NCI-H748 treated with DMSO at 0.1 percent for 48 hours (cell line): ENCODE data around the gene COL20A1.

Experiments
- DNase-seq: peaks from one replicate; lab custom pipeline; 2025; lab: John Stamatoyannopoulos, UW

The COL20A1 gene

GRCh38 chr20:63362436-63363009, 69.5 kb downstream of the COL20A1 start:
- no peak for DNase-seq

- no peak for DNase-seq
These were observed 70.3 kb downstream of the COL20A1 start for GRCh38 chr20:63363013-63363957.

GRCh38 chr20:63363981-63364561, 71.1 kb downstream of the COL20A1 start:
- no peak for DNase-seq

GRCh38 chr20:63364801-63365585, 72.0 kb downstream of the COL20A1 start:
- no peak for DNase-seq

- DNase-seq, result no peak
These were observed 72.8 kb downstream of the COL20A1 start for GRCh38 chr20:63365601-63366389.

- DNase-seq, result no peak
These were observed 73.7 kb downstream of the COL20A1 start for GRCh38 chr20:63366390-63367365.

GRCh38 chr20:63367446-63368055, 74.6 kb downstream of the COL20A1 start:
- DNase-seq, result no peak

GRCh38 chr20:63368151-63368550, 75.2 kb downstream of the COL20A1 start:
- no peak for DNase-seq

GRCh38 chr20:63369024-63369530, 76.1 kb downstream of the COL20A1 start:
- DNase-seq, result no peak

- no peak for DNase-seq
These were observed 77.0 kb downstream of the COL20A1 start for GRCh38 chr20:63369724-63370617.

GRCh38 chr20:63370618-63371187, 77.7 kb downstream of the COL20A1 start:
- DNase-seq, result no peak

- no peak for DNase-seq
These were observed 78.4 kb downstream of the COL20A1 start for GRCh38 chr20:63371291-63371865.

GRCh38 chr20:63372971-63373885, 80.2 kb downstream of the COL20A1 start:
- no peak for DNase-seq

- DNase-seq, result no peak
These were observed 81.0 kb downstream of the COL20A1 start for GRCh38 chr20:63373996-63374395.

- DNase-seq, result no peak
These were observed 81.5 kb downstream of the COL20A1 start for GRCh38 chr20:63374504-63374903.

- no peak for DNase-seq
These were observed 82.5 kb downstream of the COL20A1 start for GRCh38 chr20:63375438-63375837.
